ENCODE data around the gene DGKD.

DGKD gene

DNA sequence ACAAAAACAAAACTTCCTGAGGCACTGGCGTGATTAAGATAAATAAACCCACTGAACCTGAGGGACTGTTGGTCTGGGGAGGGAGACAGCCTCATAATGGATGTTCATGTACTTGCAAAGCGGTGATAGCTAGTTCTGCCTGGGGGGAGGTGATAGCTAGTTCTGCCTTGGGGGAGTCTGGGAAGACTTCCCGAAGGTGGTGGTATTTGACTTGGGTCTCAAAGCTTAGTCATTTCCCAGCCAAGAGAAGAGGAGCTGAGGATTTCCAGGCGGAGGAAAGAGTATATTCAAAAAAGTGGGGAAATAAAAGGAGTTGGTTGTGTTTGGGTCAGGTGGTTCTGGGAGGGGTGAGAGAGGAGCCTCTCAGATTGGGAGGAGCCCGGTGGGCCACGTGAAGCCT is 24.7 kb downstream of the DGKD start:
- TF ChIP-seq FOXP2 (optimal IDR thresholded peaks at IDR 0.05; ENCODE audit: borderline replicate concordance, extremely low read depth, extremely low read length, insufficient read depth) = no peak
- no peak for TF ChIP-seq SIN3A (IDR thresholded peaks at IDR 0.05; ENCODE audit: borderline replicate concordance, insufficient read depth, low read length)
- TF ChIP-seq POLR2AphosphoS5 (IDR thresholded peaks at IDR 0.05; ENCODE audit: low read depth, low read length) = no peak
- TF ChIP-seq TAF1 (IDR thresholded peaks at IDR 0.05; ENCODE audit: borderline replicate concordance, insufficient read depth, low read length) = no peak
- TF ChIP-seq, protein P1, sequence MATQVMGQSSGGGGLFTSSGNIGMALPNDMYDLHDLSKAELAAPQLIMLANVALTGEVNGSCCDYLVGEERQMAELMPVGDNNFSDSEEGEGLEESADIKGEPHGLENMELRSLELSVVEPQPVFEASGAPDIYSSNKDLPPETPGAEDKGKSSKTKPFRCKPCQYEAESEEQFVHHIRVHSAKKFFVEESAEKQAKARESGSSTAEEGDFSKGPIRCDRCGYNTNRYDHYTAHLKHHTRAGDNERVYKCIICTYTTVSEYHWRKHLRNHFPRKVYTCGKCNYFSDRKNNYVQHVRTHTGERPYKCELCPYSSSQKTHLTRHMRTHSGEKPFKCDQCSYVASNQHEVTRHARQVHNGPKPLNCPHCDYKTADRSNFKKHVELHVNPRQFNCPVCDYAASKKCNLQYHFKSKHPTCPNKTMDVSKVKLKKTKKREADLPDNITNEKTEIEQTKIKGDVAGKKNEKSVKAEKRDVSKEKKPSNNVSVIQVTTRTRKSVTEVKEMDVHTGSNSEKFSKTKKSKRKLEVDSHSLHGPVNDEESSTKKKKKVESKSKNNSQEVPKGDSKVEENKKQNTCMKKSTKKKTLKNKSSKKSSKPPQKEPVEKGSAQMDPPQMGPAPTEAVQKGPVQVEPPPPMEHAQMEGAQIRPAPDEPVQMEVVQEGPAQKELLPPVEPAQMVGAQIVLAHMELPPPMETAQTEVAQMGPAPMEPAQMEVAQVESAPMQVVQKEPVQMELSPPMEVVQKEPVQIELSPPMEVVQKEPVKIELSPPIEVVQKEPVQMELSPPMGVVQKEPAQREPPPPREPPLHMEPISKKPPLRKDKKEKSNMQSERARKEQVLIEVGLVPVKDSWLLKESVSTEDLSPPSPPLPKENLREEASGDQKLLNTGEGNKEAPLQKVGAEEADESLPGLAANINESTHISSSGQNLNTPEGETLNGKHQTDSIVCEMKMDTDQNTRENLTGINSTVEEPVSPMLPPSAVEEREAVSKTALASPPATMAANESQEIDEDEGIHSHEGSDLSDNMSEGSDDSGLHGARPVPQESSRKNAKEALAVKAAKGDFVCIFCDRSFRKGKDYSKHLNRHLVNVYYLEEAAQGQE (IDR thresholded peaks at IDR 0.05; ENCODE audit: insufficient read depth in 1 of 2, low read depth in 2 of 2, low read length in 2 of 2) = no peak

DNA sequence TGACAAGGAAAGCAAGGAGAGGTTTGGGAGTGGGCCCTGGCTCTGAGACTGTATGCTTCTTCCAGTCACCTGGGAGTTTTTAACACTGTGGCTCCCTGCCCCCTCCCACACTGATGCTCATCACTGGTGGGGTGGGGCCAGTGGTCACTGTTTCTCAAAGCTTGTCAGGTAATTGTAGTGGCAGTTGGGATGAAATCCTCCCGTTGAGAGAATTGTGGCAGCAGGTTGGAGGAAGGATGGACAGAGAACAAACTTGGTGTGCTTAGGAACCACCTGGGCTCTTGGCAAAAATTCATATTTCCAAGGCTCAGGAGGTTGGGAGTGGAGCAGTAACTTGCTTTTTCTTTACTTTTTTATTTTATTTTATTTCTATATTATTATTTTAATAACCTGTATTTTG is 25.1 kb downstream of the DGKD start:
- no peak for TF ChIP-seq FOXP2 (optimal IDR thresholded peaks at IDR 0.05; ENCODE audit: borderline replicate concordance, extremely low read depth, extremely low read length, insufficient read depth)
- TF ChIP-seq SIN3A (IDR thresholded peaks at IDR 0.05; ENCODE audit: borderline replicate concordance, insufficient read depth, low read length) = no peak
- TF ChIP-seq, protein P1 (IDR thresholded peaks at IDR 0.05; ENCODE audit: insufficient read depth in 1 of 2, low read depth in 2 of 2, low read length in 2 of 2) = no peak
- no peak for TF ChIP-seq TAF1 (IDR thresholded peaks at IDR 0.05; ENCODE audit: borderline replicate concordance, insufficient read depth, low read length)
- no peak for TF ChIP-seq POLR2AphosphoS5 (IDR thresholded peaks at IDR 0.05; ENCODE audit: low read depth, low read length)

DNA sequence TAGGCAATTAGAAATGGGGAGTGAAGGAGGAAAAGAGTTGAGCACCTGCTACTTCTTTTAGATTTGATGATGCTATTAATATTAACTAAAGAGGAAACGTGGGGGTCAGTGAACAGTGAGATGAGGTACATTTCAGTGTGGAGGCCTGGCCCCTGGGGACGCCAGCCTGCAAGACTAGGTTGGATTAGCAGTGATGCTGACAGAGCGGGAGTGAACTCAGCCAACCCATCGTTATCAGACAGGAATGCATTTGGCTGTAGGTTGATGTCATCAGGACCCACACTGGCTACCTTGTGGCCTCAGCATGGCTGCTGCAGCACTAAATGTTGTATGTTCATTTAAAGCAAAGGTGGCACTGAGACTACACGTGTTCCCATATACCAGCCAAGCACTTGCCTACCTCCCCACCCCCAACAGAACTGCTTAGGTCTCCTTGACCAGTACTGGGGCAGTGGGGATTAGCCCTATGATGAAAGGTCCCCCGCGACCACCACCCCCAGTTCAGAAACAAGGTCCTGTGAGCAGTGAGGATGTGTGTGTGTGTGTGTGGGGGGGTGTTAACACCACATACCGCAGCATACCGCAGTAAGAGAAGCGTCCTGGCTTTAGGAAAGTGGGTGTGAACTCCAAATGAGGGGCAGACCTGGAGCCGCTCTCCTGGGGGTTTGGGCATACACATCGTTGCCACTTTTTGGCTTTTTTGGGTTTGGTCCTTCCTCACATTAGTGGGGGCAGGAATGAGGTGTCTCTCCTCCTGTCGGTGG is 26.0 kb downstream of the DGKD start:
- TF ChIP-seq POLR2AphosphoS5 (IDR thresholded peaks at IDR 0.05; ENCODE audit: low read depth, low read length) (no peak), SIN3A (IDR thresholded peaks at IDR 0.05; ENCODE audit: borderline replicate concordance, insufficient read depth, low read length) (no peak), FOXP2 (optimal IDR thresholded peaks at IDR 0.05; ENCODE audit: borderline replicate concordance, extremely low read depth, extremely low read length, insufficient read depth) (no peak), TAF1 (IDR thresholded peaks at IDR 0.05; ENCODE audit: borderline replicate concordance, insufficient read depth, low read length) (no peak)
- TF ChIP-seq, protein P1 (IDR thresholded peaks at IDR 0.05; ENCODE audit: insufficient read depth in 1 of 2, low read depth in 2 of 2, low read length in 2 of 2) = no peak

DNA sequence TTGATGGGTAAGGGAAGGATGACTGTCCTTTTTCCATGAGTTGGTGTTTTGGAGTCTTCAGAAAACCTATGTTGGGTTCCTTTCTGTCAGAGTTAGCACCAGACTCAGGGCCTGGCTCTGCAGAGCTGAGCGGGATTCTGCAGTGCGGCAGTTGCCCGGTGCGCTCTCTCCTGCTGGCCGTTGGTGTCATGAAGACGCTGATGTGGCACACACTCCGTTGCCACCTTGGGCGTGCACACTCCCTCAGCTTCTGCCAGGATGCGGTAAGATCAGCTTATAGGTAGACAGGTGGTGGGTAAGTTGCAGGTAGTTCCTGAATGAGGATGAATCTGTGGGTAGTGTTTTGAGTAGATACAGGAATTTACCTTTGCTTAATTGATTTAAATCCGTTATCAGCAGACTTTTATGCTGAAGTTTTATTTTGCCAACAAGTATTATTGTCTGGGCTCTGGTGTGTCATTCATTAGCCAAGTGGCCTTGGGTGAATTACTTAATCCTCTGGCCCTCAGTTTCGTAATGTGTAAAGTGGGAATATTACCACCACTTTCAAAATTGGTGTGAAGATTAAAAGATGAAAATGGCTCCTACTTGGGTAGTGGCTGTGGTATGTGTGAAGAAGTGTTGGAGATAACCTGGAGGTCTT is 26.8 kb downstream of the DGKD start:
- TF ChIP-seq, protein P1 (IDR thresholded peaks at IDR 0.05; ENCODE audit: insufficient read depth in 1 of 2, low read depth in 2 of 2, low read length in 2 of 2) = no peak
- TF ChIP-seq FOXP2 (optimal IDR thresholded peaks at IDR 0.05; ENCODE audit: borderline replicate concordance, extremely low read depth, extremely low read length, insufficient read depth) (no peak), SIN3A (IDR thresholded peaks at IDR 0.05; ENCODE audit: borderline replicate concordance, insufficient read depth, low read length) (no peak), POLR2AphosphoS5 (IDR thresholded peaks at IDR 0.05; ENCODE audit: low read depth, low read length) (no peak), TAF1 (IDR thresholded peaks at IDR 0.05; ENCODE audit: borderline replicate concordance, insufficient read depth, low read length) (no peak)
